HTR-8/SVneo (cell line): Measurements from ENCODE around the gene BLM.
"Not testable (repeated sequence)": the region's sequence is repeated elsewhere in the genome, so short reads cannot be mapped to it uniquely, and the experiment has no call there.

Experiments
- DNase-seq: peaks from one replicate; pipeline ENCODE4 v3.0.0; 2011; ENCODE audit warnings: low spot score, mixed read lengths; ENCODE audit not compliant: insufficient read length
- FAIRE-seq: peaks from 2 replicates; lab custom pipeline; 2011; peaks lifted over from hg19 to GRCh38; lab: Jason Lieb, UNC

Gene BLM

GRCh38 chr15:90720131-90720530 is 3.0 kb downstream of the BLM start:
- FAIRE-seq (no peak), DNase-seq (no peak)

- FAIRE-seq (no peak), DNase-seq (no peak)
These were observed 12.1 kb downstream of the BLM start for GRCh38 chr15:90729261-90729660.

- no peak for FAIRE-seq
These were observed 13.1 kb downstream of the BLM start for GRCh38 chr15:90730290-90730689.

GRCh38 chr15:90735923-90736322 is 18.8 kb downstream of the BLM start:
- no peak for DNase-seq
- no peak for FAIRE-seq

More at GRCh38 chr15:90730290-90730689, 13.1 kb downstream of the BLM start:
- no peak for DNase-seq

- not testable (repeated sequence) for FAIRE-seq, DNase-seq
These were observed 23.4 kb downstream of the BLM start for GRCh38 chr15:90740545-90740944.

- no peak for DNase-seq
- no peak for FAIRE-seq
These were observed 24.9 kb downstream of the BLM start for GRCh38 chr15:90742087-90742486.

GRCh38 chr15:90743407-90743806 is 26.3 kb downstream of the BLM start:
- DNase-seq = no peak
- no peak for FAIRE-seq

- DNase-seq (no peak), FAIRE-seq (no peak)
These were observed 27.7 kb downstream of the BLM start for GRCh38 chr15:90744759-90745402.

- DNase-seq (no peak), FAIRE-seq (no peak)
These were observed 32.6 kb downstream of the BLM start for GRCh38 chr15:90749754-90750153.

- FAIRE-seq (no peak), DNase-seq (no peak)
These were observed 33.0 kb downstream of the BLM start for GRCh38 chr15:90750186-90750585.

- no peak for DNase-seq
- no peak for FAIRE-seq
These were observed 34.2 kb downstream of the BLM start for GRCh38 chr15:90751300-90751825.

GRCh38 chr15:90756916-90757315 is 39.8 kb downstream of the BLM start:
- FAIRE-seq = no peak
- DNase-seq = no peak

- DNase-seq = no peak
- no peak for FAIRE-seq
These were observed 40.3 kb downstream of the BLM start for GRCh38 chr15:90757461-90757860.

GRCh38 chr15:90760661-90761232 is 43.6 kb downstream of the BLM start:
- no peak for FAIRE-seq
- DNase-seq = no peak

- FAIRE-seq (no peak), DNase-seq (no peak)
These were observed 44.5 kb downstream of the BLM start for GRCh38 chr15:90761629-90762028.

GRCh38 chr15:90762109-90762508 is 45.0 kb downstream of the BLM start:
- no peak for DNase-seq
- no peak for FAIRE-seq

- FAIRE-seq = no peak
- no peak for DNase-seq
These were observed 46.4 kb downstream of the BLM start for GRCh38 chr15:90763366-90764099.

- no peak for DNase-seq
- no peak for FAIRE-seq
These were observed 48.4 kb downstream of the BLM start for GRCh38 chr15:90765531-90765930.

GRCh38 chr15:90765966-90766365 is 48.8 kb downstream of the BLM start:
- DNase-seq (no peak), FAIRE-seq (no peak)

GRCh38 chr15:90769375-90769774 is 52.2 kb downstream of the BLM start:
- FAIRE-seq (no peak), DNase-seq (no peak)

- no peak for FAIRE-seq
These were observed 56.3 kb downstream of the BLM start for GRCh38 chr15:90773485-90773884.

More at GRCh38 chr15:90773485-90773884, 56.3 kb downstream of the BLM start:
- no peak for DNase-seq
